Ishikawa (cell line): Measurements from ENCODE around the gene TMEM59L.
A peak's percentile ranks its signal among the peaks of the same experiment; 100 is the strongest.

Source experiments
- CEBPB ChIP-seq: IDR thresholded peaks from 2 replicates; pipeline ENCODE4 v1.6.1; 2012
- CREB1 ChIP-seq: IDR thresholded peaks from 2 replicates; pipeline ENCODE4 v1.6.1; 2012; ENCODE audit warnings: low read depth
- EGR1 ChIP-seq: IDR thresholded peaks from 2 replicates; pipeline ENCODE4 v1.6.1; 2012
- EP300 ChIP-seq: IDR thresholded peaks from 2 replicates; pipeline ENCODE4 v1.6.1; 2012; ENCODE audit warnings: borderline replicate concordance
- FOXM1 ChIP-seq: IDR thresholded peaks from 2 replicates; pipeline ENCODE4 v1.6.1; 2012; ENCODE audit warnings: low read depth, borderline replicate concordance
- NFIC ChIP-seq: IDR thresholded peaks from 2 replicates; pipeline ENCODE4 v1.6.1; 2012
- RAD21 ChIP-seq: IDR thresholded peaks from 2 replicates; pipeline ENCODE4 v1.6.1; 2012; ENCODE audit warnings: low read depth
- TAF1 ChIP-seq: IDR thresholded peaks from 2 replicates; pipeline ENCODE4 v1.6.1; 2012; ENCODE audit warnings: low read depth, mild to moderate bottlenecking
- TCF12 ChIP-seq: IDR thresholded peaks from 2 replicates; pipeline ENCODE4 v1.6.1; 2012; ENCODE audit warnings: low read depth
- TEAD4 ChIP-seq: IDR thresholded peaks from 2 replicates; pipeline ENCODE4 v1.6.1; 2012
- YY1 ChIP-seq: IDR thresholded peaks from 2 replicates; pipeline ENCODE4 v1.6.1; 2012; ENCODE audit warnings: low read depth
- ZBTB7A ChIP-seq: IDR thresholded peaks from 2 replicates; pipeline ENCODE4 v1.6.1; 2012; ENCODE audit warnings: low read depth
- TF ChIP-seq, protein P1 (sequence below): IDR thresholded peaks from 2 replicates; pipeline ENCODE4 v1.6.1; 2012
- TF ChIP-seq, protein P2 (sequence below): IDR thresholded peaks from 2 replicates; pipeline ENCODE4 v1.6.1; 2012; ENCODE audit warnings: low read depth, mild to moderate bottlenecking
- TF ChIP-seq, protein P3 (sequence below): IDR thresholded peaks from 2 replicates; pipeline ENCODE4 v1.6.1; 2012

The TMEM59L gene

GRCh38 chr19:18586306-18586705 is 26.4 kb upstream of the TMEM59L start:
- TF ChIP-seq FOXM1 = no peak
- TF ChIP-seq, protein P1, sequence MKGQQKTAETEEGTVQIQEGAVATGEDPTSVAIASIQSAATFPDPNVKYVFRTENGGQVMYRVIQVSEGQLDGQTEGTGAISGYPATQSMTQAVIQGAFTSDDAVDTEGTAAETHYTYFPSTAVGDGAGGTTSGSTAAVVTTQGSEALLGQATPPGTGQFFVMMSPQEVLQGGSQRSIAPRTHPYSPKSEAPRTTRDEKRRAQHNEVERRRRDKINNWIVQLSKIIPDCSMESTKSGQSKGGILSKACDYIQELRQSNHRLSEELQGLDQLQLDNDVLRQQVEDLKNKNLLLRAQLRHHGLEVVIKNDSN = no peak

DNA sequence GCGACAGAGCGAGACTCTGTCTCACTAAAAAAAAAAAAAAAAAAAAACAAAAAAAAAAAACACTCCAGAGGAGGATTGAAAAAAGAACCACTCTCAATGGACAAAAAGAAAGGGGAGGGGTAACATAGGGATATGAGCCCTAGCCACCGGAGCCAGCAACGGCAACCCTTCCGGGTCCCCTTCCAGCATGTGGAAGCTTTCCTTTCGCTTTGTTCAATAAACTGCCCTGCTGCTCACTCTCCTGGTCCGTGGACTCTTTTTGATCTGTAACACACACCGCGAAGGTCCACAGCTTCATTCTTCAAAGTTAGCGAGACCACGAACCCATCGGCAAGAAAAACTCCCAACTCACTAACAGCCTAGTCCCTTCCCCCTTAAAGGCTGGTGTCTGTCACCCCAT is 25.1 kb upstream of the TMEM59L start:
- TF ChIP-seq YY1 (no peak), TCF12 (no peak), CREB1 (no peak), EGR1 (no peak)
- TF ChIP-seq, protein P1 = no peak
- TF ChIP-seq, protein P2, sequence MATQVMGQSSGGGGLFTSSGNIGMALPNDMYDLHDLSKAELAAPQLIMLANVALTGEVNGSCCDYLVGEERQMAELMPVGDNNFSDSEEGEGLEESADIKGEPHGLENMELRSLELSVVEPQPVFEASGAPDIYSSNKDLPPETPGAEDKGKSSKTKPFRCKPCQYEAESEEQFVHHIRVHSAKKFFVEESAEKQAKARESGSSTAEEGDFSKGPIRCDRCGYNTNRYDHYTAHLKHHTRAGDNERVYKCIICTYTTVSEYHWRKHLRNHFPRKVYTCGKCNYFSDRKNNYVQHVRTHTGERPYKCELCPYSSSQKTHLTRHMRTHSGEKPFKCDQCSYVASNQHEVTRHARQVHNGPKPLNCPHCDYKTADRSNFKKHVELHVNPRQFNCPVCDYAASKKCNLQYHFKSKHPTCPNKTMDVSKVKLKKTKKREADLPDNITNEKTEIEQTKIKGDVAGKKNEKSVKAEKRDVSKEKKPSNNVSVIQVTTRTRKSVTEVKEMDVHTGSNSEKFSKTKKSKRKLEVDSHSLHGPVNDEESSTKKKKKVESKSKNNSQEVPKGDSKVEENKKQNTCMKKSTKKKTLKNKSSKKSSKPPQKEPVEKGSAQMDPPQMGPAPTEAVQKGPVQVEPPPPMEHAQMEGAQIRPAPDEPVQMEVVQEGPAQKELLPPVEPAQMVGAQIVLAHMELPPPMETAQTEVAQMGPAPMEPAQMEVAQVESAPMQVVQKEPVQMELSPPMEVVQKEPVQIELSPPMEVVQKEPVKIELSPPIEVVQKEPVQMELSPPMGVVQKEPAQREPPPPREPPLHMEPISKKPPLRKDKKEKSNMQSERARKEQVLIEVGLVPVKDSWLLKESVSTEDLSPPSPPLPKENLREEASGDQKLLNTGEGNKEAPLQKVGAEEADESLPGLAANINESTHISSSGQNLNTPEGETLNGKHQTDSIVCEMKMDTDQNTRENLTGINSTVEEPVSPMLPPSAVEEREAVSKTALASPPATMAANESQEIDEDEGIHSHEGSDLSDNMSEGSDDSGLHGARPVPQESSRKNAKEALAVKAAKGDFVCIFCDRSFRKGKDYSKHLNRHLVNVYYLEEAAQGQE = no peak

- TF ChIP-seq, protein P1 = no peak
- TF ChIP-seq EGR1 (no peak), EP300 (0 out of 2 replicates have a peak, but pooled peaks have one; percentile 7), ZBTB7A (no peak)
- TF ChIP-seq, protein P3, sequence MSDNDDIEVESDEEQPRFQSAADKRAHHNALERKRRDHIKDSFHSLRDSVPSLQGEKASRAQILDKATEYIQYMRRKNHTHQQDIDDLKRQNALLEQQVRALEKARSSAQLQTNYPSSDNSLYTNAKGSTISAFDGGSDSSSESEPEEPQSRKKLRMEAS = no peak
These were observed 24.6 kb upstream of the TMEM59L start for GRCh38 chr19:18587962-18588610.

- TF ChIP-seq EGR1 = peak; percentile 92
- peak; percentile 23; the same call in 1 of the 2 replicates for TF ChIP-seq EP300
- TF ChIP-seq, protein P2 = no peak
- TF ChIP-seq CREB1 = no peak
- no peak for TF ChIP-seq CEBPB
- TF ChIP-seq, protein P1 = 0 out of 2 replicates have a peak, but pooled peaks have one; percentile 14
- TF ChIP-seq FOXM1 = no peak
- no peak for TF ChIP-seq TEAD4
- TF ChIP-seq, protein P3 = 0 out of 2 replicates have a peak, but pooled peaks have one; percentile 61
- peak; percentile 98 for TF ChIP-seq ZBTB7A
- 0 out of 2 replicates have a peak, but pooled peaks have one; percentile 61 for TF ChIP-seq TCF12
- TF ChIP-seq YY1 = 0 out of 2 replicates have a peak, but pooled peaks have one; percentile 31
- TF ChIP-seq NFIC = 0 out of 2 replicates have a peak, but pooled peaks have one; percentile 19
- TF ChIP-seq TAF1 = peak; percentile 68
- peak; percentile 35; the same call in 1 of the 2 replicates for TF ChIP-seq RAD21
These were observed 23.9 kb upstream of the TMEM59L start, which contains the start of gene REX1BD for GRCh38 chr19:18588611-18589379. Gene REX1BD, plus strand, starts transcription at chr19:18588798. Its CDS starts 4 bp downstream, at chr19:18588802.
